GM19438 (cell line): ENCODE measurements around the gene WNT2.
"Not testable (repeated sequence)": the region's sequence is repeated elsewhere in the genome, so short reads cannot be mapped to it uniquely, and the experiment has no call there.

Source experiments
- ATAC-seq: cut with Tn5 transposase; IDR thresholded peaks from one replicate; pipeline ENCODE4 v1.9.1; 2021; ENCODE audit warnings: low read depth; ENCODE audit not compliant: unreplicated experiment

The WNT2 gene

GRCh38 chr7:117270371-117270770, 52.5 kb downstream of the WNT2 start:
- ATAC-seq, result no peak

GRCh38 chr7:117269886-117270285, 53.0 kb downstream of the WNT2 start:
- no peak for ATAC-seq

- no peak for ATAC-seq
These were observed 53.4 kb downstream of the WNT2 start for GRCh38 chr7:117269417-117269816.

DNA sequence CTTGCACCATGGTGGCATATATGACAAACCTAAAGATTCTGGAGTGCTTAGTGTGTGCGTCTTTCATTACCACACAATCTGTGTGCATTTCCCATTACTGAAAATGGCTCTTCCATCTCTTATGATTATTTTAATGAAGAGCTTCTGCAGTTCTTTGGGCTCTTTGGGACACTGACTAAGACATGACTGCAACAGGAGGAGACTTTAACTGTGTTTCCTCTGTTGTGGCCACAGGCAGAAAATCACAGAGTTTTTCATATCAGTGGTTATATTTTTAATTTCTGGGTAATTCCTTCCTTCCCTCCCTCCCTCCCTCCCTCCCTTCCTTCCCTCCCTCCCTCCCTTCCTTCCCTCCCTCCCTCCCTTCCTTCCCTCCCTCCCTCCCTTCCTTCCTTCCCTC, 58.1 kb downstream of the WNT2 start:
- ATAC-seq, result no peak

DNA sequence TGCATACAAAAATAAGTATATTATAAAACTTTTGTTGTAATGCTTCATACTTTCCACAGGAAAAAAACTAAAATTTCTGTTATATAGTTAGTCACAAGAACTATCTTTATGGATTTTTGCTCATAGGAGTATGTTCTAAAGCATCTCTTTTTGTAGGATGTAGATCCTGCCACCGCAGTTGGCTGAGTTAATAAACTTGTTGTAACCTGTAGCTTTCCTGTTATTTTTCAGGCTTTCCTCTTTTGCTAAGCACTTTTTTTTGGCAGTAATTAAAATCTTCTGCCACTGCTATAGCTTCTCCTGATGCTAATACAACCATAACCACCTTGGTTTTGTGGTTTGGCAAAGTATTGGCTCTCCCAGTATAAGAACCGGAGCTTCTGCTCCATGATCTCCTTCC, 60.3 kb downstream of the WNT2 start:
- no peak for ATAC-seq

DNA sequence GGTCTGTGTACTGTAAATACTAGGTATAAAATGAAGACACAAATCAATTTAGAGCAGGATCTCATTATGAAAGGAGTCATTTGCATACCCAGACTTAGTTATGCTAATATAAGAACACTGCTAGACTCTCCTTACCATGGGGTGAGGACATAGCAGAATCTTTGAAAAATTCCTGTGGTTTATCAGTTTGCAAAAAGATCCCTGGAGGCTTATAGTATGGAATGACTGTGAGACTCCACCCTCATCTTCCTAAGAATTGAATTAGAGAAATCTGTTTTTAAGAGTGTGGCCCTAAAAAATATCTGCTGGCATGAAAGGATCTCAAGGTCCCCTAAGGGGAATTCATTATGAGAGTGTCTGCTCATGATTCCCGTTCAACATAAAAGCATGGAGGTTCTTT, 63.2 kb downstream of the WNT2 start:
- no peak for ATAC-seq

DNA sequence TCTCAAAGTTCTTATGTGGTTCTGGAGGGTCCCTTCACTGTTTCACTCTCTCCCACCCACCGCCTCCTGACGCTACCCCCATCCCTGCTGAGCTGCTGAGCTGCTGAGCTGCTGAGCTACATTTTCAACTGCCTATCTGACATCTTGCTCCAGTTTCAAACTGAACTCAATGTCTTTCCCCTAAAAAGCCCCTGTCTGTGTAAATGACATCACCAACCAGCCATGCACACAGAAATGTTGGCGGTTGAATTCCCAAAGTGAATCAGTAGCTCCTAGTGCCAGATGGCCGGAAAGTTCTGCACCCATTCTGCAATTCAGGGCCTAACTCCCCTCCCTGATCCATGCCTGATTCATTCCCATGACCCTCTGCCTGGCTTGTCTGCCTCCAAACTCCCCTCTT, 71.2 kb downstream of the WNT2 start:
- no peak for ATAC-seq

GRCh38 chr7:117250801-117251200, 72.1 kb downstream of the WNT2 start:
- ATAC-seq, result no peak

DNA sequence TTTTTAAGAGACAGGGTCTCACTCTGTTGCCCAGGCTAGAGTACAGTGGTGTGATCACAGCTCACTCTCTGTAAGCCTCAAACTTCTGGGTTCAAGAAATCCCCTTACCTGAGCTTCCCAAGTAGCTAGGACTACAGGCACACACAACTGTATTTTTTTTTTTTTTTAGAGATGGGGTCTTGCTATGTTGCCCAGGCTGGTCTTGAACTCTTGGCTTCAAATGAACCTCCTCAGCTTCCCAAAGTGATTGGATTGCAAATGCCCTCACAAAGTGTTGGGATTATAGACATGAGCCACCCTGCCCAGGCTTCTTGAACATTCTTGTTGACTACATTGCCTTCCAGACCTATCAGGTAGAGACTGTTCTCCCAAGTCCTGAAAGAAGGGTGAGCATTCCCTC, 72.6 kb downstream of the WNT2 start:
- ATAC-seq, result no peak

GRCh38 chr7:117249696-117250095, 73.2 kb downstream of the WNT2 start:
- no peak for ATAC-seq

GRCh38 chr7:117248829-117249228, 74.0 kb downstream of the WNT2 start:
- no peak for ATAC-seq

DNA sequence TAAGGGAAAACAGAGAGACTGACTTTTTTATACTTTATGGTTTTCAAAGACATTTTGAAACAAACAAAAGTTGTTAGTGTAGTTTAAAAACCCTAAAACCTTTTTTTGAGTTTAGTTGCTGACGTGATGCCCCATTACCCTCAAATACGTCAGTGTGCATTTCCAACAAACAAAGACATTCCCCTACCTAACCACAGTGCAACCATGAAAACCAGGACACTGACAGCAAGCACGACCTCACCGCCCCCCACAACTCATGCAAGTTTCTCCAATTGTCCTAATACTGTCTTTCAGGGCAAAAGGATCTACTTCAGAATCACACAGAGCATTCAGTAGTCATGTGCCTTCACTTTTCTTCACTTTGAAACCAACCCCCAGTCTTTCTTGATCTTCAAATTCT, 75.0 kb downstream of the WNT2 start:
- ATAC-seq, result no peak

DNA sequence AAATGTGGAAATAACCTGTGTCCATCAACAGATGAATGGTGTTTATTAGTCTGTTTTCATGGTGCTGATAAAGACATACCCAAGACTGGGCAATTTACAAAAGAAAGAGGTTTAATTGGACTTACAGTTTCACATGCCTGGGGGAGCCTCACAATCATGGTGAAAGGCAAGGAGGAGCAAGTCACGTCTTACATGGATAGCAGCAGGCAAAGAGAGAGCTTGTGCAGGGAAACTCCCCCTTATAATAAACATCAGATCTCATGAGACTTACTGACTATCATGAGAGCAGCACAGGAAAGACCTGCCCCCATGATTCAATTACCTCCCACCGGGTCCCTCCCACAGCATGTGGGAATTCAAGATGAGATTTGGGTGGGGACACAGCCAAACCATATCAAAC, 77.2 kb downstream of the WNT2 start:
- not testable (repeated sequence) for ATAC-seq

GRCh38 chr7:117243390-117243789, 79.5 kb downstream of the WNT2 start:
- no peak for ATAC-seq

- no peak for ATAC-seq
These were observed 81.8 kb downstream of the WNT2 start for GRCh38 chr7:117241088-117241487.

GRCh38 chr7:117238937-117239336, 83.9 kb downstream of the WNT2 start:
- no peak for ATAC-seq

GRCh38 chr7:117238472-117238871, 84.4 kb downstream of the WNT2 start:
- ATAC-seq, result no peak

GRCh38 chr7:117237646-117238045, 85.2 kb downstream of the WNT2 start:
- ATAC-seq, result no peak

DNA sequence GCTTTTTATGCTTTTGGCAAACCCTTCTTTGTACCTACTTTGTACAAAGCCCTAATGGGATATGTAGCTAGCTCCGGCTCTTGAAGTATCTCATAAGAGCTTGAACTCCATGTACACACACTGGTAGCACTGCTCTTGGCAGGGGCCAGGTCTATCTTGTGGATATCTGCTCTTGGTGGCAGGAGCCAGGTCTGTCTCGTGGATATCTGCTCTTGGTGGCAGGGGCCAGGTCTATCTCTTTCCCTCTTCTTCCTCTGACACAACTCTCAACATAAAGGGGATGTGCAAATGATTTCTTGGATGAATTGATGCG, 91.9 kb downstream of the WNT2 start:
- ATAC-seq, result no peak

DNA sequence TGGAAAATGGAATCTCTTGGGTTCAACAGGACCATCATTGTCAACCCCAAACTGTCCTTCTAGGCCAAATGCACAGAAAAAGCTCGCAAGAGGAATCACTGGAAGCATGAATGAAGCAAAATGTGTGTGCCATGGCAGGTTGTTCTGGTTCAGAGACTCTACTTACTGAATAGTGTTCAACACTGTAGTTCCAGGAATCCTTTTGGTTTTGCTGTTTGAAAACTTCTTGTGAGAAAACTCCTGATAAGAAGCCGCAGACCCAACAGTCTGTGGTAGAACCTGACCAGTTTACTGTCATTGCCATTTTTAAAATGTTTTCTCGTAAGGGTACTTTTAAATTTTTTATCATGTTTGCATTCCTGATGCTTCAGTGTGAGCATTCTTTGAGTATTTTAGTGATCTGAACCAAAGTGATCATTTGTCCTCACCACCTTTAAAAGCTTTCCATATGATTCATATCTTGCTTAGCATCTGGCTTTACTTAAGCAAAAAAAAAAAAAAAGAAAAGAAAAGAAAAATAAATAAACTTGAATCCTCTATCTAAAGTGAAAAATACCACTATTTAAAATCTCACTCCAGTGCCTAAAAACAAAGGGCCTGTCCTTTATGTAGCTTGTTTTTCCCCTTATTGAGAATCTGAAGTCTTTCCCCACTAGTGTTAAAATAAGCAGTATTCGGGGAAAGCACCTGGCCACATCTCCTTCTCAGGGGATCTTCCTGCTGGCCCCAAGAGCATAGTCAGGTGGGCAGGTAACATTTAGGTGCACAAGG, 92.4 kb downstream of the WNT2 start:
- no peak for ATAC-seq

GRCh38 chr7:117229350-117229749, 93.5 kb downstream of the WNT2 start:
- ATAC-seq, result no peak

DNA sequence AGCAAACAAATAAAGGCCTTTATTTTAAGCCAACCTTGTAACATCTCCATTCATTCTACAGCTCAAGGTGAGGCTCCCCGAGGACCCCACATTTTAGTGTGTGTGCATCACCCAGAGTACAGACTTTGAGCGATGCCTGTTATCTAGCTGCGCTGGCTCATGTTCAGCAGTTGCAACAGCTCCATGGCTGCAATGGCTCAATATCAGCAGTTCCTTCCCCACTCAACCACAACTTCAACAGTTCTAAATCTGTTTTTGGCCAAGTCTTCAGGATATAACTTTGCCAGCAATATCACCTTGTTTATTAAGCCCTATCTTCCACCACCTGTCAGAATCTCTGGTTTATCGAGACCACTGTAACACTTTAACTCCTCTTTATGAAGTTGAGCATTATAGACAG, 95.8 kb downstream of the WNT2 start:
- no peak for ATAC-seq

- no peak for ATAC-seq
These were observed 97.3 kb downstream of the WNT2 start for GRCh38 chr7:117225536-117225935.
